K562 (cell line): Measurements from ENCODE around the gene UQCRFS1. TPM values are rescaled to one million over a fixed set of nuclear protein-coding genes. Genes with fewer than 3 reads are reported as not detected.
A peak's percentile ranks its signal among the peaks of the same experiment; 100 is the strongest.

Experiments used
- EHMT2 ChIP-seq: fragments of 450-650 bp; IDR thresholded peaks from 2 replicates; pipeline ENCODE4 v1.6.1; 2018; ENCODE audit warnings: antibody characterized with exemption
- HDAC1 ChIP-seq, 2 experiments: fragments of 450-650 bp; IDR thresholded peaks; 2 replicates each; pipeline ENCODE4 v1.6.1; 2016 to 2017; ENCODE audit warnings: inconsistent platforms in 1 of 2, mild to moderate bottlenecking in 1 of 2, moderate library complexity in 1 of 2
- HDGF ChIP-seq: fragments of 450-650 bp; IDR thresholded peaks from 2 replicates; pipeline ENCODE4 v1.6.1; 2016
- MYNN ChIP-seq, 2 experiments: sonication (generic); formaldehyde crosslinking in 1 of 2; IDR thresholded peaks; 2 replicates each; pipeline versions ENCODE4 v1.5.0 to v1.6.1; 2016 to 2020; ENCODE audit warnings: antibody characterized with exemption in 1 of 2, missing genetic modification reagents in 1 of 2
- ZFPM2 ChIP-seq: fragments of 250-450 bp; sonication (Bioruptor Pico); IDR thresholded peaks from 2 replicates; pipeline ENCODE4 v1.5.1; 2022; ENCODE audit warnings: mild to moderate bottlenecking
- polyA plus RNA-seq, 8 experiments: library from polyadenylated mRNA; depleted of rRNA in 4 of 8; stranded (reverse) in 5 of 8; unstranded in 3 of 8; fragments of >200 nt; fragmentation: Nextera tagmentation in 2 of 8; fragmentation: Illumina TruSeq in 1 of 8; extraction: Ambion mirVana in 2 of 8; extraction: Trizol in 1 of 8; gene quantifications; 2 replicates each; pipeline versions ENCODE4 v1.2.1 to v1.2.3, GENCODE V29; 2011 to 2014; ENCODE audit warnings: inconsistent platforms in 1 of 8, missing spikeins in 1 of 8
- total RNA-seq, 7 experiments: library from RNA; depleted of rRNA in 6 of 7; stranded (reverse); fragments of >200 nt in 6 of 7; fragmentation: Illumina TruSeq in 2 of 7; extraction: Trizol in 2 of 7; gene quantifications; 2 replicates each; pipeline versions ENCODE4 v1.2.1 to v1.2.3, GENCODE V29; 2011 to 2021; ENCODE audit warnings: low replicate concordance in 1 of 7
- TF ChIP-seq, protein P1 (sequence below), 2 experiments: fragments of 450-650 bp; IDR thresholded peaks; 2 replicates each; pipeline ENCODE4 v1.6.1; 2016
- TF ChIP-seq, protein P2 (sequence below), 3 experiments: fragments of 200-800 bp in 1 of 3; sonication (Bioruptor generic) in 1 of 3; sonication (generic) in 1 of 3; formaldehyde crosslinking in 1 of 3; IDR thresholded peaks; 2 replicates each; pipeline versions ENCODE4 v1.6.1 to v1.8.0; 2016 to 2022; ENCODE audit warnings: mild to moderate bottlenecking in 2 of 3, missing compliant biosample characterization in 2 of 3, missing genetic modification characterization in 2 of 3, missing genetic modification reagents in 1 of 3
- TF ChIP-seq, protein P3 (sequence below): fragments of 450-650 bp; IDR thresholded peaks from 2 replicates; pipeline ENCODE4 v1.6.1; 2016; ENCODE audit warnings: mild to moderate bottlenecking

The UQCRFS1 gene
- total and polyA plus RNA-seq, 9 of the 15 experiments (the other 6 are each of a cell fraction or from before 2014, with no cell fraction given): 10.8 to 110 (median 64.7) TPM

DNA sequence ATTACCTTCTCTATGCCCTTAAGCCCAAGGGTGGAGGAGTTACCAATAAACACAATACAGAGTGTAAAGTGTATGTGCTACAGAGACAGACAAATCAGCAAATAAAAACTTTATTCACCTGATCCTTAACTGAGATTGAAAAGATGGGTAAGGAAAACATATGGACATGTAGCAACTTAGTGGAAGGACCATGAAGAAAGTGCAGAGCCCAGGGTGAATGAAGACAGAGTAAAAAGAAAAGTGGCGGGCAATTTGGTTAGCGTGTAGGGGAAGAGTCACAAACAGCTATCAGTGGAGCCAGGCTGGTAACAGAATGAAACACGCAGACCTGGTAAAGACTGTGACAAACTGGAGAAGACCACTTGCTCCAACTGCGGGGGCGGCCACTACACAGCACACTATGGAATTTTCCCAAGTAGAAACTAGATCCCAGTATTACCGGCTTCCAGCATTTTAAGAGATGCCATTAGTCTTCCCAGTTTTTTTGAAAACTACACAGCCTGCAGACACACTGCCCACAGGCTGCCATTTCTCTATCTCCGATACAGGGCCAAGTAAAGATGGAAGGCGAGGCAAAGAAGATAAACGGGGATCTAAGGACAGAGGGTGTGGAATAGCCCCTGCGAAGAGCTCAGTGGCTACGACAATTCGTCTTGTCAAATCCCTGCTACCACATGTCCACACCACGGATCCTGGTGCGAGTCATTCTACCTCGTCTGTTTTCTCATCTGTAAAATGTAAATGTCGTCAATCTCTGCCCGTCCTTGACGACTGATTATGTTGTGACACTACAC is 1.2 kb downstream of the UQCRFS1 start (continued):
- TF ChIP-seq, protein P1, sequence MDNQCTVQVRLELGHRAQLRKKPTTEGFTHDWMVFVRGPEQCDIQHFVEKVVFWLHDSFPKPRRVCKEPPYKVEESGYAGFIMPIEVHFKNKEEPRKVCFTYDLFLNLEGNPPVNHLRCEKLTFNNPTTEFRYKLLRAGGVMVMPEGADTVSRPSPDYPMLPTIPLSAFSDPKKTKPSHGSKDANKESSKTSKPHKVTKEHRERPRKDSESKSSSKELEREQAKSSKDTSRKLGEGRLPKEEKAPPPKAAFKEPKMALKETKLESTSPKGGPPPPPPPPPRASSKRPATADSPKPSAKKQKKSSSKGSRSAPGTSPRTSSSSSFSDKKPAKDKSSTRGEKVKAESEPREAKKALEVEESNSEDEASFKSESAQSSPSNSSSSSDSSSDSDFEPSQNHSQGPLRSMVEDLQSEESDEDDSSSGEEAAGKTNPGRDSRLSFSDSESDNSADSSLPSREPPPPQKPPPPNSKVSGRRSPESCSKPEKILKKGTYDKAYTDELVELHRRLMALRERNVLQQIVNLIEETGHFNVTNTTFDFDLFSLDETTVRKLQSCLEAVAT (IDR thresholded peaks at IDR 0.05): peak; percentile 46 to 80
- TF ChIP-seq, protein P2, sequence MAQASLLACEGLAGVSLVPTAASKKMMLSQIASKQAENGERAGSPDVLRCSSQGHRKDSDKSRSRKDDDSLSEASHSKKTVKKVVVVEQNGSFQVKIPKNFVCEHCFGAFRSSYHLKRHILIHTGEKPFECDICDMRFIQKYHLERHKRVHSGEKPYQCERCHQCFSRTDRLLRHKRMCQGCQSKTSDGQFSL (CRISPR knock-in tag; IDR thresholded peaks at IDR 0.05): peak; percentile 81; the same call in 1 of the 2 replicates
- TF ChIP-seq, protein P2 (tag; IDR thresholded peaks at IDR 0.05): no peak
- 0 out of 2 replicates have a peak, but pooled peaks have one; percentile 69 for TF ChIP-seq HDGF
- peak in 1 of 2 experiments; percentile 65; a peak in 2 of 4 replicates for TF ChIP-seq HDAC1 (IDR thresholded peaks at IDR 0.05)
- TF ChIP-seq MYNN (IDR thresholded peaks at IDR 0.05): no peak
- TF ChIP-seq MYNN (CRISPR knock-in tag; IDR thresholded peaks at IDR 0.05): no peak
- TF ChIP-seq, protein P3, sequence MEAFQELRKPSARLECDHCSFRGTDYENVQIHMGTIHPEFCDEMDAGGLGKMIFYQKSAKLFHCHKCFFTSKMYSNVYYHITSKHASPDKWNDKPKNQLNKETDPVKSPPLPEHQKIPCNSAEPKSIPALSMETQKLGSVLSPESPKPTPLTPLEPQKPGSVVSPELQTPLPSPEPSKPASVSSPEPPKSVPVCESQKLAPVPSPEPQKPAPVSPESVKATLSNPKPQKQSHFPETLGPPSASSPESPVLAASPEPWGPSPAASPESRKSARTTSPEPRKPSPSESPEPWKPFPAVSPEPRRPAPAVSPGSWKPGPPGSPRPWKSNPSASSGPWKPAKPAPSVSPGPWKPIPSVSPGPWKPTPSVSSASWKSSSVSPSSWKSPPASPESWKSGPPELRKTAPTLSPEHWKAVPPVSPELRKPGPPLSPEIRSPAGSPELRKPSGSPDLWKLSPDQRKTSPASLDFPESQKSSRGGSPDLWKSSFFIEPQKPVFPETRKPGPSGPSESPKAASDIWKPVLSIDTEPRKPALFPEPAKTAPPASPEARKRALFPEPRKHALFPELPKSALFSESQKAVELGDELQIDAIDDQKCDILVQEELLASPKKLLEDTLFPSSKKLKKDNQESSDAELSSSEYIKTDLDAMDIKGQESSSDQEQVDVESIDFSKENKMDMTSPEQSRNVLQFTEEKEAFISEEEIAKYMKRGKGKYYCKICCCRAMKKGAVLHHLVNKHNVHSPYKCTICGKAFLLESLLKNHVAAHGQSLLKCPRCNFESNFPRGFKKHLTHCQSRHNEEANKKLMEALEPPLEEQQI: no peak
- no peak for TF ChIP-seq ZFPM2 (CRISPR knock-in tag)
- TF ChIP-seq EHMT2: no peak
- TF ChIP-seq, all 486 proteins: peak for 21
